ENCODE data around the gene IL27RA. TPM values are rescaled to one million over a fixed set of nuclear protein-coding genes. Genes with fewer than 3 reads are reported as not detected.

Gene IL27RA
- total RNA-seq, 1 experiment from 2014 or later, result 18.3 TPM

DNA sequence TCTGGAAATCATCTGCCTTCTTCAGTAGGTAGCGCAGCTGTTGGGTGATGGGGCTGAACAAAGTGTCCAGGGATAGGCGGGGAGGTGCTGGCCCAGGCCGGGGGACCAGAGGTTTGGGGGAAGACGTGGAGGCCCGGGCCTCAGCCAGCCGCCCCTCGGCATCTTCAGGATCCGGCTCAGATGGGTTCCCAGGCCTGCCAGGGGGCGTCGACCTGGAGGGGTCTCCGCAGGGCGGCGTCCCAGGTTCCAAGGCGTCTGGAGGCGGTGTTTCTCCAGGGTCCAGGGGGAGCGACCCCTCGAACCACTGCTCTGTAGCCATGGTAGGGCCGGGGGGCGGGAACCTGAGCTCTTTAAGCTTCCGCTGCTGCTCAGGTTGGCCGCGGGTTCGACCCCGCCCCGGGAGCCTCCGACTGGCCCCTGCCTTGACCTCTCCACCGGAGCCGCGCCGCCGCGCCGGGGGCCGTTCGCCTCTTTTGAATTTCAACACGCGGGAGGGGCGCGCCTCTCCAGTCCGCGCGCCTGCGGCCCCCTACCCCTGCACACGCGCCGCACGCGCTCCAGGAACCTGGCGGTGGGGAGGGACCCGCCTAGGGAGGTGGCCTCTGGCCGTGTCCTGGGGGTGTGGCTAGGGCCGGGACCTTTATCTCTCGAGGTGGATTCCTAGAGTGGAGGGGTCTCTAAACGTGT lies 53.9 kb downstream of the IL27RA start, which contains the start of gene C19orf67:
Gene C19orf67, minus strand, starts transcription at position 475 of the 687 bp plus-strand sequence. Its CDS starts 156 bp downstream, at position 319.
- RAD21 ChIA-PET (ENCODE audit: low non-redundant PET in 1 of 2, low total read pairs in 2 of 2, uncharacterized antibody in 2 of 2, unreplicated experiment in 2 of 2), result no interaction called here
- CTCF ChIA-PET, result interaction anchor here (1.4 kb wide), 1 partner anchor 51 kb away, joined by 3 read pairs; the partner anchor contains the start of gene ASF1B
- BruUV-seq (replicated peaks), result no TSS peak

More for the DNA sequence above, 53.9 kb downstream of the IL27RA start, which contains the start of gene C19orf67:
- no peak within 1 kb of the TSS for H3K9ac ChIP-seq (ENCODE audit: low read length)
- no peak for TF ChIP-seq EZH2 (IDR thresholded peaks at IDR 0.05)
- TF ChIP-seq SIN3A (IDR thresholded peaks at IDR 0.05; ENCODE audit: low read depth), result no peak
- TF ChIP-seq YY1 (IDR thresholded peaks at IDR 0.05; ENCODE audit: extremely low read depth, insufficient replicate concordance, low read depth, low read length), result no peak
- no peak for TF ChIP-seq ELF1 (IDR thresholded peaks at IDR 0.05; ENCODE audit: borderline replicate concordance, low read depth)
- TF ChIP-seq SP1 (IDR thresholded peaks at IDR 0.05; ENCODE audit: low read depth), result no peak
- TF ChIP-seq, protein P1, sequence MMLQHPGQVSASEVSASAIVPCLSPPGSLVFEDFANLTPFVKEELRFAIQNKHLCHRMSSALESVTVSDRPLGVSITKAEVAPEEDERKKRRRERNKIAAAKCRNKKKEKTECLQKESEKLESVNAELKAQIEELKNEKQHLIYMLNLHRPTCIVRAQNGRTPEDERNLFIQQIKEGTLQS (IDR thresholded peaks at IDR 0.05), result no peak
- TF ChIP-seq, protein P2, sequence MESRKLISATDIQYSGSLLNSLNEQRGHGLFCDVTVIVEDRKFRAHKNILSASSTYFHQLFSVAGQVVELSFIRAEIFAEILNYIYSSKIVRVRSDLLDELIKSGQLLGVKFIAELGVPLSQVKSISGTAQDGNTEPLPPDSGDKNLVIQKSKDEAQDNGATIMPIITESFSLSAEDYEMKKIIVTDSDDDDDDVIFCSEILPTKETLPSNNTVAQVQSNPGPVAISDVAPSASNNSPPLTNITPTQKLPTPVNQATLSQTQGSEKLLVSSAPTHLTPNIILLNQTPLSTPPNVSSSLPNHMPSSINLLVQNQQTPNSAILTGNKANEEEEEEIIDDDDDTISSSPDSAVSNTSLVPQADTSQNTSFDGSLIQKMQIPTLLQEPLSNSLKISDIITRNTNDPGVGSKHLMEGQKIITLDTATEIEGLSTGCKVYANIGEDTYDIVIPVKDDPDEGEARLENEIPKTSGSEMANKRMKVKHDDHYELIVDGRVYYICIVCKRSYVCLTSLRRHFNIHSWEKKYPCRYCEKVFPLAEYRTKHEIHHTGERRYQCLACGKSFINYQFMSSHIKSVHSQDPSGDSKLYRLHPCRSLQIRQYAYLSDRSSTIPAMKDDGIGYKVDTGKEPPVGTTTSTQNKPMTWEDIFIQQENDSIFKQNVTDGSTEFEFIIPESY (IDR thresholded peaks at IDR 0.05; ENCODE audit: extremely low read depth, insufficient replicate concordance, low read length), result no peak
- TF ChIP-seq TCF7L2 (IDR thresholded peaks at IDR 0.05; ENCODE audit: borderline replicate concordance, extremely low read depth, insufficient read depth, insufficient read length), result no peak
- TF ChIP-seq, protein P3, sequence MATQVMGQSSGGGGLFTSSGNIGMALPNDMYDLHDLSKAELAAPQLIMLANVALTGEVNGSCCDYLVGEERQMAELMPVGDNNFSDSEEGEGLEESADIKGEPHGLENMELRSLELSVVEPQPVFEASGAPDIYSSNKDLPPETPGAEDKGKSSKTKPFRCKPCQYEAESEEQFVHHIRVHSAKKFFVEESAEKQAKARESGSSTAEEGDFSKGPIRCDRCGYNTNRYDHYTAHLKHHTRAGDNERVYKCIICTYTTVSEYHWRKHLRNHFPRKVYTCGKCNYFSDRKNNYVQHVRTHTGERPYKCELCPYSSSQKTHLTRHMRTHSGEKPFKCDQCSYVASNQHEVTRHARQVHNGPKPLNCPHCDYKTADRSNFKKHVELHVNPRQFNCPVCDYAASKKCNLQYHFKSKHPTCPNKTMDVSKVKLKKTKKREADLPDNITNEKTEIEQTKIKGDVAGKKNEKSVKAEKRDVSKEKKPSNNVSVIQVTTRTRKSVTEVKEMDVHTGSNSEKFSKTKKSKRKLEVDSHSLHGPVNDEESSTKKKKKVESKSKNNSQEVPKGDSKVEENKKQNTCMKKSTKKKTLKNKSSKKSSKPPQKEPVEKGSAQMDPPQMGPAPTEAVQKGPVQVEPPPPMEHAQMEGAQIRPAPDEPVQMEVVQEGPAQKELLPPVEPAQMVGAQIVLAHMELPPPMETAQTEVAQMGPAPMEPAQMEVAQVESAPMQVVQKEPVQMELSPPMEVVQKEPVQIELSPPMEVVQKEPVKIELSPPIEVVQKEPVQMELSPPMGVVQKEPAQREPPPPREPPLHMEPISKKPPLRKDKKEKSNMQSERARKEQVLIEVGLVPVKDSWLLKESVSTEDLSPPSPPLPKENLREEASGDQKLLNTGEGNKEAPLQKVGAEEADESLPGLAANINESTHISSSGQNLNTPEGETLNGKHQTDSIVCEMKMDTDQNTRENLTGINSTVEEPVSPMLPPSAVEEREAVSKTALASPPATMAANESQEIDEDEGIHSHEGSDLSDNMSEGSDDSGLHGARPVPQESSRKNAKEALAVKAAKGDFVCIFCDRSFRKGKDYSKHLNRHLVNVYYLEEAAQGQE (IDR thresholded peaks at IDR 0.05; ENCODE audit: low read depth), result no peak
- no peak for TF ChIP-seq RAD21 (IDR thresholded peaks at IDR 0.05; ENCODE audit: low read depth)
- no peak for TF ChIP-seq EGR1 (IDR thresholded peaks at IDR 0.05; ENCODE audit: low read depth)
- TF ChIP-seq FOSL1 (IDR thresholded peaks at IDR 0.05; ENCODE audit: low read depth), result no peak
- no peak for TF ChIP-seq MAX (IDR thresholded peaks at IDR 0.05)
- no peak for TF ChIP-seq JUND (IDR thresholded peaks at IDR 0.05)
- TF ChIP-seq ZFX (IDR thresholded peaks at IDR 0.05), result no peak
- TF ChIP-seq, protein P4, sequence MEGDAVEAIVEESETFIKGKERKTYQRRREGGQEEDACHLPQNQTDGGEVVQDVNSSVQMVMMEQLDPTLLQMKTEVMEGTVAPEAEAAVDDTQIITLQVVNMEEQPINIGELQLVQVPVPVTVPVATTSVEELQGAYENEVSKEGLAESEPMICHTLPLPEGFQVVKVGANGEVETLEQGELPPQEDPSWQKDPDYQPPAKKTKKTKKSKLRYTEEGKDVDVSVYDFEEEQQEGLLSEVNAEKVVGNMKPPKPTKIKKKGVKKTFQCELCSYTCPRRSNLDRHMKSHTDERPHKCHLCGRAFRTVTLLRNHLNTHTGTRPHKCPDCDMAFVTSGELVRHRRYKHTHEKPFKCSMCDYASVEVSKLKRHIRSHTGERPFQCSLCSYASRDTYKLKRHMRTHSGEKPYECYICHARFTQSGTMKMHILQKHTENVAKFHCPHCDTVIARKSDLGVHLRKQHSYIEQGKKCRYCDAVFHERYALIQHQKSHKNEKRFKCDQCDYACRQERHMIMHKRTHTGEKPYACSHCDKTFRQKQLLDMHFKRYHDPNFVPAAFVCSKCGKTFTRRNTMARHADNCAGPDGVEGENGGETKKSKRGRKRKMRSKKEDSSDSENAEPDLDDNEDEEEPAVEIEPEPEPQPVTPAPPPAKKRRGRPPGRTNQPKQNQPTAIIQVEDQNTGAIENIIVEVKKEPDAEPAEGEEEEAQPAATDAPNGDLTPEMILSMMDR (IDR thresholded peaks at IDR 0.05 in 2 of 3, conservative IDR thresholded peaks at IDR 0.05 in 1 of 3; ENCODE audit: borderline replicate concordance in 1 of 3, insufficient read depth in 1 of 3, low read depth in 2 of 3, low read length in 2 of 3), result no peak
- TF ChIP-seq POLR2AphosphoS5 (IDR thresholded peaks at IDR 0.05; ENCODE audit: low read depth, low read length), result no peak
- TF ChIP-seq EZH2phosphoT487 (IDR thresholded peaks at IDR 0.05; ENCODE audit: borderline replicate concordance), result no peak
- no peak within 1 kb of the TSS for H3K4me2 ChIP-seq (ENCODE audit: low read length)
- H3K4me3 ChIP-seq (replicated peaks in 1 of 2; ENCODE audit: low read depth in 1 of 2, low read length in 2 of 2), result no peak within 1 kb of the TSS
- no peak within 1 kb of the TSS for H2AFZ ChIP-seq (ENCODE audit: low read depth, low read length, poor library complexity, severe bottlenecking)
- peaks cover 0 to 3% of the 10 kb centered on the region in 2 experiments; a peak in 1 of 4 replicates for H3K36me3 ChIP-seq (ENCODE audit: control insufficient read depth in 1 of 2, insufficient read depth in 2 of 2, low read length in 2 of 2)
- DNase-seq (ENCODE audit: low read depth, low spot score), result no peak
- no peaks in the 10 kb centered on the region for H3K9me3 ChIP-seq (ENCODE audit: control insufficient read depth in 1 of 2, insufficient read depth in 1 of 2, low read depth in 1 of 2, low read length in 2 of 2)
- ATAC-seq, result no peak
- H3K27me3 ChIP-seq (ENCODE audit: insufficient read depth, low read length), result no peaks in the 10 kb centered on the region
- H3K27ac ChIP-seq (ENCODE audit: low read depth, low read length), result no peak within 1 kb of the TSS
- intact Hi-C loops (cut with micrococcal nuclease), result no loop called here
- no peaks in the 10 kb centered on the region for H3K9me2 ChIP-seq (ENCODE audit: insufficient read depth)
- peaks cover 5 to 18% of the 10 kb centered on the region in 2 experiments; a peak in 2 of 4 replicates for H3K4me1 ChIP-seq (ENCODE audit: control insufficient read depth in 1 of 2, insufficient read depth in 2 of 2, low read length in 2 of 2)
- H3K79me2 ChIP-seq (ENCODE audit: insufficient read depth, low read length), result no peaks in the 10 kb centered on the region
- H4K20me1 ChIP-seq (ENCODE audit: insufficient read depth), result no peaks in the 10 kb centered on the region
- POLR2A ChIA-PET, result no interaction called here

All from HCT116 (cell line).